IPS-11a (cell line): Measurements from ENCODE around the gene SERPINA5.
"Not testable (repeated sequence)": the region's sequence is repeated elsewhere in the genome, so short reads cannot be mapped to it uniquely, and the experiment has no call there.

Source experiments
- H3K4me3 ChIP-seq: one replicate; pipeline ENCODE4 v1.5.1; 2013; ENCODE audit warnings: low read depth, low read length, control low read depth

SERPINA5 gene

GRCh38 chr14:94598816-94599655, 17.8 kb downstream of the SERPINA5 start:
- no peak overlapping the region for H3K4me3 ChIP-seq

- no peak overlapping the region for H3K4me3 ChIP-seq
Measured at GRCh38 chr14:94599656-94600004, 18.4 kb downstream of the SERPINA5 start.

- H3K4me3 ChIP-seq, result no peak overlapping the region
Measured at GRCh38 chr14:94600148-94600545, 18.9 kb downstream of the SERPINA5 start.

GRCh38 chr14:94601884-94602391, 20.7 kb downstream of the SERPINA5 start:
- H3K4me3 ChIP-seq, result no peak overlapping the region

- H3K4me3 ChIP-seq, result no peak overlapping the region
Measured at GRCh38 chr14:94602722-94603121, 21.5 kb downstream of the SERPINA5 start.

GRCh38 chr14:94605361-94605760, 24.1 kb downstream of the SERPINA5 start:
- no peak overlapping the region for H3K4me3 ChIP-seq

GRCh38 chr14:94608966-94609365, 27.7 kb downstream of the SERPINA5 start:
- H3K4me3 ChIP-seq, result not testable (repeated sequence)

GRCh38 chr14:94611179-94611578, 30.0 kb downstream of the SERPINA5 start:
- no peak overlapping the region for H3K4me3 ChIP-seq

GRCh38 chr14:94612174-94612573, 30.9 kb downstream of the SERPINA5 start, which contains the start of gene SERPINA3:
SERPINA3 (plus strand) TSS chr14:94612391; CDS start chr14:94614442, 2,051 bp downstream.
- no peak within 1 kb of the TSS for H3K4me3 ChIP-seq

GRCh38 chr14:94612580-94613554, 31.6 kb downstream of the SERPINA5 start:
- H3K4me3 ChIP-seq, result no peak overlapping the region

GRCh38 chr14:94613720-94614644, 32.8 kb downstream of the SERPINA5 start:
- no peak overlapping the region for H3K4me3 ChIP-seq

GRCh38 chr14:94614802-94615201, 33.6 kb downstream of the SERPINA5 start:
- no peak overlapping the region for H3K4me3 ChIP-seq

GRCh38 chr14:94615254-94615653, 34.0 kb downstream of the SERPINA5 start:
- H3K4me3 ChIP-seq, result no peak overlapping the region

GRCh38 chr14:94615823-94616570, 34.8 kb downstream of the SERPINA5 start:
- no peak overlapping the region for H3K4me3 ChIP-seq

- no peak overlapping the region for H3K4me3 ChIP-seq
Measured at GRCh38 chr14:94617366-94617941, 36.2 kb downstream of the SERPINA5 start.

- no peak overlapping the region for H3K4me3 ChIP-seq
Measured at GRCh38 chr14:94617988-94618822, 37.0 kb downstream of the SERPINA5 start.

GRCh38 chr14:94619297-94619696, 38.1 kb downstream of the SERPINA5 start:
- no peak overlapping the region for H3K4me3 ChIP-seq

- H3K4me3 ChIP-seq, result no peak overlapping the region
Measured at GRCh38 chr14:94620597-94620996, 39.4 kb downstream of the SERPINA5 start.
